Stimulated activated memory B cell treated with anti-CD40 and anti-IgM and Interleukin-4, amounts not matched to agents 10 μg/mL and 1 μg/mL and 100 μg/mL, for 72 hours (primary cell): ENCODE results near the gene SIGLEC12.
"Not testable (repeated sequence)": the region's sequence is repeated elsewhere in the genome, so short reads cannot be mapped to it uniquely, and the experiment has no call there.

Experiments
- ATAC-seq: fragments of 150-1000 bp; cut with Tn5 transposase; 2 replicates; pipeline ENCODE4 v1.10.0; 2021
- H3K27ac Mint-ChIP-seq: one replicate; pipeline ENCODE4 v1.8.0; 2022; ENCODE audit warnings: mild to moderate bottlenecking, mixed read lengths
- H3K27me3 Mint-ChIP-seq: one replicate; pipeline ENCODE4 v1.8.0; 2022; ENCODE audit warnings: mixed read lengths
- H3K36me3 Mint-ChIP-seq: one replicate; pipeline ENCODE4 v1.8.0; 2022; ENCODE audit warnings: mixed read lengths
- H3K4me1 Mint-ChIP-seq: one replicate; pipeline ENCODE4 v1.8.0; 2022; ENCODE audit warnings: mixed read lengths
- H3K4me3 Mint-ChIP-seq: one replicate; pipeline ENCODE4 v1.8.0; 2022; ENCODE audit warnings: mild to moderate bottlenecking, moderate library complexity, mixed read lengths
- H3K9me3 Mint-ChIP-seq: one replicate; pipeline ENCODE4 v1.8.0; 2022; ENCODE audit warnings: mixed read lengths

The SIGLEC12 gene

DNA sequence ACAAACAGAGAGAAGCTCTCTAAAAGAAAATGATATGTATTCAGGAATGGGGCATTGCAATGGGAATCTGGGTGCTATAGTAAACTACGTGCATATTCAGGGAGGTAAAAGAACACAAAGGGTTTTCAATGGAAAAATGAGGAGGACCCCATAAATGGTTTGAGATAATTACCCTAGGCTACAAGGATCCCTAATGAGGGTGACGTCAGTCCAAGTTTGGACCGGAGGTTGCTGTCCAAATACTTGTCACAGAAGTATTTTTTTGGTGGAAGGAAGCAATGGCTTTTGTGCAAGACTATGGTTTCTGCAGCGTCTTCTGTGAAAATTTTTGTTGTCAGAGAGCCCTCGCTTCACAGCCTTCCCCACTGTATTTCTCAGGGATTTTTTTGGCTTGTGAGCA is 24.3 kb downstream of the SIGLEC12 start:
- no peak overlapping the region for H3K4me3 Mint-ChIP-seq
- no peaks in the 10 kb centered on the region for H3K9me3 Mint-ChIP-seq
- peaks cover 31% of the 10 kb centered on the region for H3K27me3 Mint-ChIP-seq
- no peak for ATAC-seq
- no peak overlapping the region for H3K27ac Mint-ChIP-seq
- peaks cover 19% of the 10 kb centered on the region for H3K4me1 Mint-ChIP-seq
- no peaks in the 10 kb centered on the region for H3K36me3 Mint-ChIP-seq

- Mint-ChIP-seq H3K36me3 (no peaks in the 10 kb centered on the region), H3K9me3 (no peaks in the 10 kb centered on the region), H3K27me3 (peaks cover 29% of the 10 kb centered on the region), H3K4me3 (no peak overlapping the region), H3K27ac (no peak overlapping the region), H3K4me1 (peaks cover 20% of the 10 kb centered on the region)
- no peak for ATAC-seq
These were observed 25.4 kb downstream of the SIGLEC12 start for GRCh38 chr19:51476164-51476563.

- Mint-ChIP-seq H3K36me3 (no peaks in the 10 kb centered on the region), H3K27me3 (no peaks in the 10 kb centered on the region), H3K9me3 (no peaks in the 10 kb centered on the region), H3K4me3 (no peak overlapping the region), H3K4me1 (peaks cover 14% of the 10 kb centered on the region), H3K27ac (no peak overlapping the region)
- peak; percentile 80 for ATAC-seq
These were observed 28.4 kb downstream of the SIGLEC12 start for GRCh38 chr19:51473009-51473707.

- Mint-ChIP-seq H3K9me3 (no peaks in the 10 kb centered on the region), H3K36me3 (no peaks in the 10 kb centered on the region), H3K27ac (no peak overlapping the region), H3K4me3 (no peak overlapping the region), H3K4me1 (peaks cover 14% of the 10 kb centered on the region), H3K27me3 (no peaks in the 10 kb centered on the region)
- no peak for ATAC-seq
These were observed 29.0 kb downstream of the SIGLEC12 start for GRCh38 chr19:51472607-51473006.

DNA sequence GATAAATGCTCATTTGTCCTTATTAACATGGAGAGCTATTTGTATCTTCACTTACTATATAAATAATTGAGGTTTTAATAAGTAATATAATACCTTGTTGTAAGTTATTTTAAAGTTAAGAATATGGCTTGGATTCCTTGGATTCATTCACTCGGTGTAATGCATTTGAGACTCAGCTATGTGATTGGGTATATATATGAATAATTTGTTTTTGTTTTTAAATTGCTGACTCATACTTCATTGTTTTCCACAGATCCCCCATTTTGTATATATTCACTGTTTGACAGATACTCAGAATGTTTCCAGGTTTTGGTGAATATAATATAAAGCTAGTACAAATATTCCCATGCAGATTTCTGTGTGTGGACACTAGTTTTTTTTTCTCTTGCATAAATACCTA is 30.1 kb downstream of the SIGLEC12 start:
- Mint-ChIP-seq H3K27me3 (no peaks in the 10 kb centered on the region), H3K4me3 (no peak overlapping the region), H3K27ac (no peak overlapping the region), H3K4me1 (peaks cover 14% of the 10 kb centered on the region), H3K36me3 (no peaks in the 10 kb centered on the region), H3K9me3 (no peaks in the 10 kb centered on the region)
- no peak for ATAC-seq

DNA sequence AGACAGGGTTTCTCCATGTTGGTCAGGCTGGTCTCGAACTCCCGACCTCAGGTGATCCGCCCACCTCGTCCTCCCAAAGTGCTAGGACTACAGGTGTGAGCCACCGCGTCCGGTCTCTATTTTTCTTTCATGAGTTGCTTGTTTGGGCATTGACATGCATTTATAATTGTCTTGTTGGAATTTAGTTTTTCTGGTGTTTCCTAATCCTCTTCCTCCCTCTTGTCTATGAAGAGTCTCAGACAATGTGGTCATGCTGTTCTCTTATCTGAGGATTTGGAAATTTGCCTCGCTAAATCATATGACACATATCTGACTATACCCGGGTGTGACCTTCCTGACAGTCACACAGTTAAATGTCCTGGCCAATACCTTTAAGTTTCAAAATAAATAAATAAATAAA is 30.6 kb downstream of the SIGLEC12 start:
- no peak overlapping the region for H3K27ac Mint-ChIP-seq
- no peak for ATAC-seq
- H3K9me3 Mint-ChIP-seq = no peaks in the 10 kb centered on the region
- peaks cover 5% of the 10 kb centered on the region for H3K27me3 Mint-ChIP-seq
- no peaks in the 10 kb centered on the region for H3K36me3 Mint-ChIP-seq
- H3K4me3 Mint-ChIP-seq = no peak overlapping the region
- H3K4me1 Mint-ChIP-seq = peaks cover 14% of the 10 kb centered on the region

- H3K4me1 Mint-ChIP-seq = peaks cover 14% of the 10 kb centered on the region
- no peak overlapping the region for H3K27ac Mint-ChIP-seq
- no peak for ATAC-seq
- H3K9me3 Mint-ChIP-seq = no peaks in the 10 kb centered on the region
- H3K27me3 Mint-ChIP-seq = peaks cover 18% of the 10 kb centered on the region
- H3K4me3 Mint-ChIP-seq = no peak overlapping the region
- H3K36me3 Mint-ChIP-seq = no peaks in the 10 kb centered on the region
These were observed 32.0 kb downstream of the SIGLEC12 start for GRCh38 chr19:51469629-51470028.

- no peak overlapping the region for H3K27ac Mint-ChIP-seq
- H3K9me3 Mint-ChIP-seq = no peaks in the 10 kb centered on the region
- ATAC-seq = peak; percentile 16
- peaks cover 23% of the 10 kb centered on the region for H3K27me3 Mint-ChIP-seq
- no peaks in the 10 kb centered on the region for H3K36me3 Mint-ChIP-seq
- no peak overlapping the region for H3K4me3 Mint-ChIP-seq
- H3K4me1 Mint-ChIP-seq = peaks cover 14% of the 10 kb centered on the region
These were observed 32.4 kb downstream of the SIGLEC12 start for GRCh38 chr19:51469162-51469561.

- H3K4me1 Mint-ChIP-seq = peaks cover 12% of the 10 kb centered on the region
- peaks cover 25% of the 10 kb centered on the region for H3K27me3 Mint-ChIP-seq
- ATAC-seq = peak; percentile 16
- no peaks in the 10 kb centered on the region for H3K36me3 Mint-ChIP-seq
- H3K4me3 Mint-ChIP-seq = no peak overlapping the region
- H3K9me3 Mint-ChIP-seq = no peaks in the 10 kb centered on the region
- no peak overlapping the region for H3K27ac Mint-ChIP-seq
These were observed 33.1 kb downstream of the SIGLEC12 start for GRCh38 chr19:51468545-51468920.

- Mint-ChIP-seq H3K9me3 (no peaks in the 10 kb centered on the region), H3K4me1 (peaks cover 7% of the 10 kb centered on the region), H3K27me3 (peaks cover 30% of the 10 kb centered on the region), H3K36me3 (no peaks in the 10 kb centered on the region), H3K27ac (no peak overlapping the region), H3K4me3 (no peak overlapping the region)
- peak; percentile 24 for ATAC-seq
These were observed 33.6 kb downstream of the SIGLEC12 start for GRCh38 chr19:51467864-51468544.

DNA sequence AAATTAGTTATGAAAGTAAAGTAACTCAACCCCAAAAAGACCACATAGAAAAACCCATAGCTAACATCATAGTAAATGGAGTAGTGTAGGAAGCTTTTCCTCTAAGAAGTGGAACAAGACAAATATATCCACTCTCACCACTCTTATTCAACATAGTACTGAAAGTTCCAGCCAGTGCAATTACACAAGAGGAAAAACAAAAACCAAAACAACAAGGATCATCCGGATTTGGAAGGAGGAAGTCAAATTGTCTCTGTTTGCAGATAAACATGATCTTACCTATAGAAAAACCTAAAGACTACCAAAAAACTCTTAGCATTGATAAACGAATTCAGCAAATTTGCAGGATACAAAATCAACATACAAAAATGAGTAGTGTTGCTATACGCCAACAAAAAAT is 34.9 kb downstream of the SIGLEC12 start:
- Mint-ChIP-seq H3K27ac (no peak overlapping the region), H3K36me3 (no peaks in the 10 kb centered on the region), H3K4me1 (no peaks in the 10 kb centered on the region), H3K4me3 (no peak overlapping the region), H3K9me3 (no peaks in the 10 kb centered on the region), H3K27me3 (peaks cover 43% of the 10 kb centered on the region)
- no peak for ATAC-seq

GRCh38 chr19:51463976-51464581 is 37.5 kb downstream of the SIGLEC12 start:
- H3K27ac Mint-ChIP-seq, H3K4me3 Mint-ChIP-seq, ATAC-seq, H3K9me3 Mint-ChIP-seq, H3K36me3 Mint-ChIP-seq: not testable (repeated sequence)
- H3K27me3 Mint-ChIP-seq = peaks cover 52% of the 10 kb centered on the region
- H3K4me1 Mint-ChIP-seq = peaks cover 15% of the 10 kb centered on the region

- H3K27me3 Mint-ChIP-seq = peaks cover 66% of the 10 kb centered on the region
- peaks cover 15% of the 10 kb centered on the region for H3K4me1 Mint-ChIP-seq
- H3K9me3 Mint-ChIP-seq = no peaks in the 10 kb centered on the region
- ATAC-seq = no peak
- no peak overlapping the region for H3K27ac Mint-ChIP-seq
- no peaks in the 10 kb centered on the region for H3K36me3 Mint-ChIP-seq
- H3K4me3 Mint-ChIP-seq = no peak overlapping the region
These were observed 38.9 kb downstream of the SIGLEC12 start for GRCh38 chr19:51462681-51463080.

GRCh38 chr19:51462276-51462675 is 39.3 kb downstream of the SIGLEC12 start:
- Mint-ChIP-seq H3K36me3 (no peaks in the 10 kb centered on the region), H3K4me3 (no peak overlapping the region), H3K4me1 (peaks cover 15% of the 10 kb centered on the region), H3K27ac (no peak overlapping the region), H3K9me3 (no peaks in the 10 kb centered on the region), H3K27me3 (peaks cover 70% of the 10 kb centered on the region)
- ATAC-seq = no peak

DNA sequence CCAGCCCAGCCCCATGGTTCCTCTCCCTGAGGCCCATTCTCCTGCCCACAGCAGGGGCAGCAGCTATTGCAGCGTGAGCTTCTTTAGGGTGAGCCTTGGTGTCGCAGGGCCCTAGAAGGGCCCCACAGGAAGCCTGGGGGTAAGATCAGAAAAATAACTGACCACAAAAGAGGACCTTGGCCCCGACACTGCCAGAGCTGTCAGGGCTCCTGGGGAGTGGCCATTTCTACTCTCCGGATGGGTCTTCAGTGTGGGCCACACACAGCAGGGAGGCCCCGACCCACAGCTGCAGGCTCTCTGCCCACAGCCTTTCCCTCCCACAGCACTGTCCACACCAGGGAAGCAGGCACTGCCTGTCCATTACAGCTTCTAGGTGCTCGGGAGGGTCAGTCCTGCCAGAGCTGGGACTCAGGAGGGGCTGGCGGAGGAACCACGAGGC is 39.9 kb downstream of the SIGLEC12 start:
- ATAC-seq = no peak
- H3K9me3 Mint-ChIP-seq = no peaks in the 10 kb centered on the region
- peaks cover 75% of the 10 kb centered on the region for H3K27me3 Mint-ChIP-seq
- no peak overlapping the region for H3K4me3 Mint-ChIP-seq
- no peaks in the 10 kb centered on the region for H3K36me3 Mint-ChIP-seq
- H3K4me1 Mint-ChIP-seq = peaks cover 15% of the 10 kb centered on the region
- no peak overlapping the region for H3K27ac Mint-ChIP-seq
